Neural cell (in vitro differentiated cells): ENCODE results near the gene P4HA2. TPM values are rescaled to one million over a fixed set of nuclear protein-coding genes. Genes with fewer than 3 reads are reported as not detected.

Source experiments
- H2AFZ ChIP-seq: fragments of 200-600, 300-800 bp; sonication (generic), shearing (Covaris generic); 2 replicates; pipeline ENCODE4 v1.6.0; 2014; ENCODE audit warnings: low read depth, mild to moderate bottlenecking, antibody characterized with exemption, low read length, moderate library complexity
- H3F3A ChIP-seq: fragments of 200-600 bp; shearing (Covaris generic); 2 replicates; pipeline ENCODE4 v1.6.1; 2016; ENCODE audit warnings: mild to moderate bottlenecking, moderate library complexity, mixed read lengths, antibody characterized with exemption, low read length; ENCODE audit not compliant: insufficient read depth, poor library complexity, severe bottlenecking
- H3K27ac ChIP-seq: fragments of 200-600, 300-800 bp; sonication (generic), shearing (Covaris generic); 2 replicates; pipeline ENCODE4 v1.5.1; 2014; ENCODE audit warnings: mild to moderate bottlenecking, low read length, moderate library complexity
- H3K27me3 ChIP-seq: fragments of 300-800, 200-600 bp; sonication (generic), shearing (Covaris generic); 2 replicates; pipeline ENCODE4 v1.6.0; 2014; ENCODE audit warnings: mild to moderate bottlenecking, low read depth, low read length, moderate library complexity; ENCODE audit not compliant: insufficient read depth
- H3K36me3 ChIP-seq: fragments of 300-800, 200-600 bp; sonication (generic), shearing (Covaris generic); 2 replicates; pipeline ENCODE4 v1.5.1; 2014; ENCODE audit warnings: mild to moderate bottlenecking, antibody characterized with exemption, low read length, moderate library complexity; ENCODE audit not compliant: insufficient read depth
- H3K4me2 ChIP-seq: fragments of 300-800, 200-600 bp; sonication (generic), shearing (Covaris generic); 2 replicates; pipeline ENCODE4 v1.6.0; 2014; ENCODE audit warnings: mild to moderate bottlenecking, low read length
- H3K4me3 ChIP-seq: fragments of 300-800, 200-600 bp; sonication (generic), shearing (Covaris generic); 2 replicates; pipeline ENCODE4 v1.5.1; 2014; ENCODE audit warnings: mild to moderate bottlenecking, low read length, moderate library complexity
- H3K79me2 ChIP-seq: fragments of 200-600 bp; shearing (Covaris generic); replicated peaks from 2 replicates; pipeline ENCODE4 v1.6.0; 2014; ENCODE audit warnings: mild to moderate bottlenecking, low read length, moderate library complexity; ENCODE audit not compliant: insufficient read depth
- H3K9ac ChIP-seq: fragments of 300-800, 200-600 bp; sonication (generic), shearing (Covaris generic); 2 replicates; pipeline ENCODE4 v1.6.1; 2016; ENCODE audit warnings: mild to moderate bottlenecking, low read length, mixed read lengths
- H3K9me2 ChIP-seq: fragments of 200-600 bp; shearing (Covaris generic); 2 replicates; pipeline ENCODE4 v1.6.1; 2016; ENCODE audit warnings: mild to moderate bottlenecking, low read length, mixed read lengths; ENCODE audit not compliant: insufficient read depth
- H3K9me3 ChIP-seq: fragments of 200-600, 300-800 bp; sonication (generic), shearing (Covaris generic); 2 replicates; pipeline ENCODE4 v1.6.1; 2016; ENCODE audit warnings: mild to moderate bottlenecking, mixed run types, low read length, moderate library complexity, mixed read lengths
- H4K20me1 ChIP-seq: fragments of 200-600 bp; shearing (Covaris generic); 2 replicates; pipeline ENCODE4 v1.6.1; 2016; ENCODE audit warnings: mild to moderate bottlenecking, mixed run types; ENCODE audit not compliant: insufficient read depth
- CTCF ChIP-seq: fragments of 450-650 bp; IDR thresholded peaks from 2 replicates; pipeline ENCODE4 v1.5.1; 2014; ENCODE audit warnings: antibody characterized with exemption, mild to moderate bottlenecking, moderate library complexity; ENCODE audit not compliant: poor library complexity, severe bottlenecking
- EP300 ChIP-seq: fragments of 450-650 bp; conservative IDR thresholded peaks from 2 replicates; pipeline ENCODE4 v1.6.1; 2014; ENCODE audit warnings: antibody characterized with exemption, mild to moderate bottlenecking, moderate library complexity; ENCODE audit not compliant: poor library complexity, severe bottlenecking
- EZH2 ChIP-seq: fragments of 200-600, 300-800 bp; shearing (Covaris generic), sonication (generic); IDR thresholded peaks from 2 replicates; pipeline ENCODE4 v1.6.1; 2014; ENCODE audit warnings: antibody characterized with exemption, low read length, borderline replicate concordance, mild to moderate bottlenecking; ENCODE audit not compliant: insufficient read depth, poor library complexity, severe bottlenecking
- MXI1 ChIP-seq: fragments of 450-650 bp; conservative IDR thresholded peaks from 2 replicates; pipeline ENCODE4 v1.6.1; 2014; ENCODE audit warnings: antibody characterized with exemption, mild to moderate bottlenecking; ENCODE audit not compliant: poor library complexity, severe bottlenecking
- POLR2AphosphoS5 ChIP-seq: IDR thresholded peaks from 2 replicates; pipeline ENCODE4 v1.6.1; 2012
- RAD21 ChIP-seq: fragments of 450-650 bp; conservative IDR thresholded peaks from 2 replicates; pipeline ENCODE4 v1.6.1; 2014; ENCODE audit warnings: antibody characterized with exemption, mild to moderate bottlenecking, moderate library complexity
- REST ChIP-seq: IDR thresholded peaks from 2 replicates; pipeline ENCODE4 v1.6.1; 2012; ENCODE audit warnings: borderline replicate concordance
- SMC3 ChIP-seq: fragments of 450-650 bp; conservative IDR thresholded peaks from 2 replicates; pipeline ENCODE4 v1.6.1; 2014; ENCODE audit warnings: antibody characterized with exemption, mild to moderate bottlenecking, moderate library complexity; ENCODE audit not compliant: poor library complexity
- TAF1 ChIP-seq: IDR thresholded peaks from 2 replicates; pipeline ENCODE4 v1.6.1; 2012; ENCODE audit warnings: low read depth
- polyA plus RNA-seq: library from polyadenylated mRNA; depleted of rRNA; stranded (reverse); fragments of >200 nt; gene quantifications from 2 replicates; pipeline ENCODE4 v1.2.3, GENCODE V29; 2014

The P4HA2 gene
- polyA plus RNA-seq, 1 donor from 2014 or later = 1.4 TPM

- H2AFZ ChIP-seq = no peak overlapping the region
- no peaks in the 10 kb centered on the region for H3K9me3 ChIP-seq
- TF ChIP-seq SMC3 (no peak), EP300 (no peak), EZH2 (no peak), RAD21 (no peak), MXI1 (no peak), TAF1 (no peak), REST (no peak), CTCF (no peak), POLR2AphosphoS5 (no peak)
- no peaks in the 10 kb centered on the region for H3K27me3 ChIP-seq
- H3K27ac ChIP-seq = no peak overlapping the region
- no peaks in the 10 kb centered on the region for H3K9me2 ChIP-seq
- no peaks in the 10 kb centered on the region for H3K79me2 ChIP-seq
- no peak overlapping the region for H3K9ac ChIP-seq
- H3F3A ChIP-seq = no peaks in the 10 kb centered on the region
- H3K4me2 ChIP-seq = no peak overlapping the region
- H4K20me1 ChIP-seq = no peaks in the 10 kb centered on the region
- no peaks in the 10 kb centered on the region for H3K36me3 ChIP-seq
- no peak overlapping the region for H3K4me3 ChIP-seq
Measured at GRCh38 chr5:132245593-132245992, 17.9 kb upstream of the P4HA2 start.

GRCh38 chr5:132243366-132243977, 15.8 kb upstream of the P4HA2 start:
- no peak overlapping the region for H3K9ac ChIP-seq
- H3K9me3 ChIP-seq = no peaks in the 10 kb centered on the region
- no peaks in the 10 kb centered on the region for H4K20me1 ChIP-seq
- no peaks in the 10 kb centered on the region for H3K9me2 ChIP-seq
- no peak overlapping the region for H3K4me2 ChIP-seq
- H2AFZ ChIP-seq = no peak overlapping the region
- no peak for TF ChIP-seq EZH2
- TF ChIP-seq POLR2AphosphoS5 = no peak
- TF ChIP-seq EP300 = no peak
- no peak for TF ChIP-seq RAD21
- TF ChIP-seq MXI1 = no peak
- no peak for TF ChIP-seq SMC3
- TF ChIP-seq CTCF = no peak
- no peak for TF ChIP-seq REST
- TF ChIP-seq TAF1 = no peak
- H3K4me3 ChIP-seq = no peak overlapping the region
- H3K27ac ChIP-seq = no peak overlapping the region
- H3K27me3 ChIP-seq = no peaks in the 10 kb centered on the region
- H3K79me2 ChIP-seq = no peaks in the 10 kb centered on the region
- no peaks in the 10 kb centered on the region for H3F3A ChIP-seq
- no peaks in the 10 kb centered on the region for H3K36me3 ChIP-seq
